HG03280 (cell line): ENCODE measurements around the gene SYP.
A peak's percentile ranks its signal among the peaks of the same experiment; 100 is the strongest.

Source experiments
- ATAC-seq: cut with Tn5 transposase; IDR thresholded peaks from one replicate; pipeline ENCODE4 v1.9.1; 2021; ENCODE audit warnings: mild to moderate bottlenecking, moderate library complexity; ENCODE audit not compliant: unreplicated experiment

The SYP gene

DNA sequence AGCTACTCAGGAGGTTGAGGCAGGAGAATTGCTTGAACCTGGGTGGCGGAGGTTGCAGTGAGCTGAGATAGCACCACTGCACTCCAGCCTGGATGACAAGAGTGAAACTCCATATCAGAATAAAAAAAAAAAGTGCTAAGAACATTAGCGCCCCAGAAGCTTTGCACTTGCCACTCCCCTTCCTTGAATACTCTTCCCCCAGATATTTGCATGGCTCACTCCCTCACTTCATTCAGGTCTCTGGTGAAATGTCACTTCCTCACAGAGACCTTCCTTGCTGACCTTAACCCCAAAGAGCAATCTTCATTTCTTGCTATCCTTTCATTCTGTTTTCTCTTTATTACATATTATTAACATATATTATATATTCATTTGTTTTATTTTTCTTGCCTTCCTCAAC is 21.9 kb upstream of the SYP start:
- no peak for ATAC-seq

DNA sequence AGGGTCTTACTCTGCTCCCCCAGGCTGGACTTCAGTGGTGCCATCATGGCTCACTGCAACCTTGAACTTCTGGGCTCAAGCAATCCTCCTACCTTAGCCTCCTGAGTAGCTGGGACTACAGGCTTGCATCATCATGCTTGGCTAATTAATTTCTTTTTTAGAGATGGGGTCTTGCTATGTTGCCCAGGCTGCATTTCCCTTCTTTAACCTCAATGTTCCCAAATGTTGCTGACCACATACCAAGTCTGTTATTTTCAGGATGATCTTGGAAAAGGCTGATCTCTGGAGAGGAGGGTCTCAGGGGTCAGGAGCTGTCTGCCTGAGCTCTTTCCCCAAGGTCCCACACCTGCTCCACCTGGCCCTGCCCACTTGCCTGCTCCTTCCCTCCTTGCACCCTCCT is 20.1 kb upstream of the SYP start:
- no peak for ATAC-seq

DNA sequence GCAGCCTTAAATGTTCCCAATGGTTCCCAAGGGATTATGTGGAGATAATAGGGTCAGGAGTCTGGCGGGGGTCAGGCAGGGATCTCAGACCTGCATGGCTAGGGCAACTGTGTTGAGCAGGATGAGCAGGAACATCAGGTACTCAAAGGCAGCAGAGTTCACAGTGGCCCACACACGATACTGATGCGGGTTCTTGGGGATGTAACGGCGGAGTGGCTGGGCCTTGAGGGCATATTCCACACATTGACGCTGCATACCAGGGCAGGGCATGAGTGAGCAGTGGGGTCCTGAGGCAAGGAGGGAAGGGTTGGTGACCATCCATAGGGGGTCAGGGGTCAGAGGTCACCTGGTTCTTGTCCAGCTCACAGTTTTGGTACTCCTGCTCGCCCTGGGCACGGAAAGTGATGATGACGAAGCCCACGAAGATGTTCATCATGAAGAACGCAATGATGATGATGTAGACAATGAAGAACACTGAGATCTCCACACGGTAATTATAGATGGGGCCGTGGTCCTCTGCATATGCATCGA is 15.1 kb upstream of the SYP start:
- no peak for ATAC-seq

DNA sequence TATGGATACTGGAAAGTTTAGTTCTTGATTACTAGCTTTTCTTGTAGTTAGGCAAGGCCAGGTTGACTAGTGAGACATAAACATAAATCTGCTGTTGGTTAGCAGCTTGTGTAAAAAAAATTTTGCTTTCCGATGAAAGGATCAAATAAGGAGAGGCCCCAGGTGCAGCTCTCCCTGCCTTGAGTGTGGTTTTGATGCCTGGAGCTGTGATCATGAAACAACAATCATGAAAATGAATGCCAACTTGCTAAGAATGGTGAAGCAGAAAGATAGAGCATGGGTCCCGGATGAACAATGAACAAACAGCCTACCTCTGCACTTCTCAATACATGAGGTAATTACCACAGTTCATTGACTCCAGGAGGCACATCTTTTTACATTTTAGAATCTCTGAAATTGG is 14.4 kb upstream of the SYP start:
- ATAC-seq, result no peak

DNA sequence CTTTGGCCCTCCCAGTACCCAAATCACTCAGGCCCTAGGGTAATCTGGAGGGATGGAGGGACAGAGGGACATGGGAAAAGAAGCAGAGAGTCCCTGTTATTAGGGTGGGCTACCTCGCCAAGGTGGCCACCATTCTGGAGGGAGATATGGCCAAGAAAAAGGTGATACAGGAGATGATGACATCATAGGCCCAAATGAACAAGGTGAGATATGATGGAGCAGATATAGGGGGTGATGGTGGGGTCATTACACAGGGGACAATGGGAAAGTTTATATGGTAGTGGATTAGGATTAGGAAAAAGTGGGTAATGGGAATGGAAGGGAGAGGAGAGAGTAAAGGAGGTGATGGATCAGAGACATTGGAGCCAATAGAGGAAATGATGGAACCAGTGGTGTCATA is 12.9 kb upstream of the SYP start:
- no peak for ATAC-seq

DNA sequence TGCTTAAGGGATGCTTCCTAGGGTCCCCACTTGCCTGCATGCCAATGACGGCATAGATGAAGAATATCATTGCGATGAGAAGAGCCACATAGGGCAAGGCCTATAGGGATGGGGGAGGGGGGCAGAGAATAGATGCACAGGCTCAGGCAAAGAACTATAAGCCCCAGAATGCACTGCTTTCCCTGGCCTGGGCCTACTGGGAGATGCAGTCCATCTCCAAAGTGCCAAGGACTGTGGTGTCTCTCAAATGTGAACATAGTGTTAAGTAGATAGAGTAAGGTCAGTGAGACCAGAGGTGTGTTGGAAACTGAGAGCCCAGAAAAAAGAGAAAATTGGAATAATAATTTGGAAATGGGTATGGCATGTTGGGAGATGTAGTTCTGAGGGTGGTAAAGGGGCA is 12.2 kb upstream of the SYP start:
- ATAC-seq, result no peak

DNA sequence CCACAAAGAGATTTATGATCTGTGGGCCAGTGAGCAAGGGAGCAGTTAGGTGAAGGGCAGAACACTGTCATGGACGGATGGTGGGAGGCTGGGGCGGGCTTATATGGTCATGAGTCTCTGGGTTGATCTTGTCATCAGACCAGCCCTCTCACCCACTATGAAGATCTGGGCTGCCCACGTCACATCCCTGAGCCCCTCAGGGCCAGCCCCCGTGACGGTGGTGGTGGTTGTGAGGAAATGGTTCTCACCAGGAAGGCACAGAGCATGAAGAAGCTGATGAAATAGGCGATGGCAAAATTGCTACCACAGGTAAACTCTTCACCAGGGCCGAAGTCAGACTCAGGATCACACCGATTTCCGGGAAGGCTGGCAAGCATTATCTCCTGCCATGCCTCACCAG is 11.1 kb upstream of the SYP start:
- ATAC-seq, result no peak

DNA sequence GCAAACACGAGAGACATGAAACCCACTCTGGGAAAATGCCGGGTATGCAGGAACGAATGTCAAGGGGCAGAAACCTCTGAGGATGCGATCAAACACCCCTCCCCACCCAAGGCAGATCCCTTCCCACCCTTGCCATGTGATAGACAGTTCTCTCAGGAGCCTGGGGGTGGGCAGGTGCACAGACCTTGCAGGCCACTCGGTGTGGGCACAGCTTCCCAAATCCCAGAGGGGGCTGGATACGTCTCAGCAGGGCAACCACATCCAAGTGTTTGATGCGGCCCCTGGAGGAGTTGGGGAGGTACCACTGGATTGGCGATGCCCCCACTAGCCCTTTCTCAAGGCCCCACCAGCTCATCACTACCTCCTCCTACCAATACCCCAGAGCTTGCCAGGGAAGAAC is 10.4 kb upstream of the SYP start:
- ATAC-seq, result no peak

DNA sequence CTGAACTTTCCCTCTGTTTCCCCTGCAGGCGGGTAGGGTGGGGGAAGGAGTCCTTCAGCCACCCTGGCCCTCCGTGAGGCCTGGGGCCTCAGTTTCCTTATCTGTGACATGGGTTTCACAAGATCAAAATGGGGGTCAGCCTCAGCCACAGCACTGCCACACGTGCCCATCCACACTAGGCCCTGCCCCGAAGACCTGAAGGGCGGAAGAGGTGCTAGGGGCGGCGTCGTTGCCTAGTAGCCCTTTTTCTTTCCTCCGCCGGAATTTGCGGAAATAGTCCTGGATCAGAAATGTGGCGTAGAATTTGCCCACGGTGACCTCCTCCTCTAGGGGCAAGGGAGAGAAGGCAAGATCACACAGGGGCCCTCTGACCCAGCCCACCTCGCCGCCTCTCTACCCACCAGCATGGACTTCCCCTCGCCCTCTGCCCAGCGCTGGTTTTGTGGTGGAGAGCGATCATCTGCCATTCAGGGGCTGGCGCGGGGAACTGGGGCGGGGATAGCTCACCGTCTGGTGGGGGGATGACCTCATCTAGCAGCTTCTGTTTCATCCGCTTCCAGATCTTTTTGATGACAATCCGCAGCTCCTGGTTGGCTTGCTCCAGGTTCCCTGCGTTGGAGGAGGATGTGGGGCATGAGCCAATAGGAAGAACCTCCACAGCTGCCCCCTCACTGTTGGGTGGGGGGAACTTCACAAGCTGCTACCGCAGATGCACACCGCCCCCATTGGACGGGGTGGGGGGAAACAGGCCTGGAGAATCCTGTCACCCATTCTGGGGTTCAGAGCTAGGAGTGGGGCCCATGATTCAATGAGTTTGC is 9.7 kb upstream of the SYP start:
- ATAC-seq, result no peak

DNA sequence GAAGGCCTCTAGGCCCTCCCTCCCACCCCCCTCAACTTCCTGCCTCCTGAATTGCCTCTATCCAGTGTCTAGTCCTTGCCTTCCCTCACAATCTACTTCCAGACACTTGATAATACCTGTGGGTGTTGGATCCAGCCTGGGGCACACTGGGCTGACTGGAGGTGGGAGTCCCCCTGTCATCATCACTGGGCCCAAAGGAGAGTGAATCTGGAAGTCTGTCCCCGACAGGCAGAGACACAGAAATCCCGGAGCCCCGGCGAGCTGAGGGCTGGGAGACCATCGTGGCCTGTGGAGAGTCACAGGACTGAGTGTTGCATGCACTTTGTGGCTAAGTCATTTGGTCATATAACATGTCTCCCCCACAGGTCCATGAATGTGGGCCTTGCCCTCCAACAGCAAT is 8.4 kb upstream of the SYP start:
- no peak for ATAC-seq

DNA sequence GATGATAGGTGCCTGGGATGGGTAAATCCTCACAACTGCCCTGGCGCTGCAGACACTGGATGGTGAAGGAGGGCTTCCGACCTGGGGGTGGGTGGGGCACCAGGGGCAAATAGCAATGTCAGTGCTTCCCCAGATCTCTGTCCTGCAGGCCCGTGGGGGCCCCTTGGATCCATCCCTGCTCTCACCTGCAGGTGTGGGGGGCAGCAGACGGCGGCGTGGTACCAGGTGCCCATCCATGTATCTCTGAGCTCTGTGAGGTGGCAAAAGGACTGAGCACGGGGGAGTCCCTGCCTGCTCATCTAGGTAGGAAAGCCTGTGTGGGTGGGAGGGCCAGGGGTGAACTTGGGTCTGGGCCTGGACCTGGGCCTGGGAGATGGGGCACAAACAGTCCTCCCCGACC is 6.5 kb upstream of the SYP start:
- no peak for ATAC-seq

DNA sequence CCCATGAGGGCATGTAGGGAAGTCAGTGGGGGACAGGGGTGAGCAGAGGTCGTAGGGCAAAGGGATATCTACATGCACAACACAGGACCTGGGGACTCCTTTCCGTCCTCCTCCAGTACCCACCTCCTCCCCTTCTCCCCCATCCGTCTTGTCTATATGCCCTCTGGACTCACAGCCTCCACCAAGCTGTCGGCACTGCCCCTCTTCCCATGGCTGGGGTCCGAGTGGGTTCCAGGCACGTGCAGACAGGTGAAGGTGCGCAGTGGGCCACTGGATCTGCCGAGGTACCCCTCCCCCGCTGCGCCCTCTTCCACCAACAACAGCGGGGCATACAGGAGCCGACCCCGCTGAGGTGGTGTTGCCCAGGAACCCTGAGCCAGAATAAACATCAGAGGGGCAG is 5.5 kb upstream of the SYP start:
- no peak for ATAC-seq

DNA sequence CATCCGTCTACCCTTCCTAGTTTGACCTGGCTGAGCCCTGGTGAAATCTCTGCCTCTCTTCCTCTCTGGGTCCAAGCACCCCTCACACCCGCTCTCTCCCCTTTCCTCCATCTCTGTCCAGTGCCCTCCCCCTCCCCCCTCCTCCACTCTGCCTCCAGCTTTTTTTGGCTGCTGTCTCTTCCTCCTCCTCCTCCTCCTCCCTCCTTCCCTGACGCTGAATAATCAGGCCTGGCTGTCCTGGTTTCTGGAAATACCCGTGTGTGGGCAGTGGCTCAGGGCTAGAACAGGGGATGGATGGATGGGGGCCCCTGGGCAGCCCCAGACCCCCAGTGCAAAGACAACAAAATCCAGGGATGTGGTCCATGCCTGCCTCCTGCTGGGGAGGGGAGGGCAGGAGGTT is 4.7 kb upstream of the SYP start:
- no peak for ATAC-seq

DNA sequence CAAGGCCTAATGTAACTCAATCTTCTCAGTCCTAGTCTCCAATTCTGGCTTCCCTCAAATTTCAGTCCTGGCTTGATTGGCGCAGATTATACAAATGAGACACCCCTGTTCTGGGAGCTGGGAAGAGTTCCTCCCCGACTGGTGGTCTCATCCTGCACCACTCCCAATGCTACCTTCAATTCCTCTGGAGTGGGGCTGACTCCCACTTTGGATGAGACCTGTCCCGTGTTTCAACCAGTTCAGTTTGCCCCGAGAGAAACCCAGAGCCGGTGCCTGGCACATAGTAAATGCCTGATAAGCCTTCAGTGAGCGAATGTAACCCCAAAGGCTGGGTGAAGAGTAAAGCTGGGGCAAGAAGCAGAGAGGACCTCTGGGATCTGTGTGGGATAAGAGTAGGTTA is 4.0 kb upstream of the SYP start:
- no peak for ATAC-seq

DNA sequence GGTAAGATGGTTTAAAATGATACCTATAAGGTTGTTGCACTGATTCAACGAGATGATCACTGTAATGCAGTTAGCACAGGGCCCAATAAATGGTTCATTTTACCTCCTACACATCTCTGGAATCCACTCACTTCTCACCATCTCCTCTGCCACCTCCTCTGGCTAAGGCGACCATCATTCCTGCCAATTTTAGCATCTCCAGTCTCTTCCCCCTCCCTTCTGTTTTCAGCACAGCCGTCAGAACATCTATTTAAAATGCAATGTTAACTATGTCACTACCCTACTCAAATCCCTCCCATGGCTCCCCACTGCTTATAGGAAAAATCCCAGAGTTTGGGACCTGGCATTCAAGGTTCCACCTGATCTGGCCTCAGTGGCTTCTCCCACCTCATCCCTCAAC is 3.5 kb upstream of the SYP start:
- no peak for ATAC-seq

DNA sequence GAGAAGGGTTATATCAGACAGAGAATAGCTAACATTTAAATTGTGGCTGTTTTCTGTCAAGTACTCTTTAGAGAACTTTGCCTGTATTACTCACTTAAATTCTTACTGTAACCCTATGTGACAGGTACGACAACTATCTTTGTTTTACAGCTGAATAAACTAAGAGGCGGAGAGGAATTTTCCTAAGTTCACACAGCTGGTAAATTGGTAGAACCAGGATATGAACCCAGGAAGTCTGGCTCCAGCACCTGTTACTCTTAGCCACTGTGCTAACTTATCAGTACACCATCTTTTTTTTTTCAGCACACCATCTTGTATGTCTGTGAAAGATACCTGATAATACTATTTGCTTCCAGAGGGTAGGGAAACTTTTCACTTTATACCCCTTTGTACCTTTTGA is 2.0 kb upstream of the SYP start:
- no peak for ATAC-seq

DNA sequence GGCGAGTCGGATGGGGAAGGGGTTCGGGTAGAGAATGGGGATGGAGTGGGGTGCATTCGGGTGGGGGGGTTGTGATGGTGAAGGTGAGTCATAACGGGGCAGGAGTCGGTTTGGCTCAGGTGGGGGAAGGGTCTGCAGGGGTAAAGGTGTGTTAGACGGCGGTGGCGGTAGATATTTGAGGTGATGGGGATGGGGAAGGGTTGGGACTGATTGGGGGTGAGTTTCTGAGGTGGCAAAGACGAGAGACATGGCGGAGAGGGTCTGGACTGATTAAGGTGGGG is 738 bp downstream of the SYP start:
- no peak for ATAC-seq

DNA sequence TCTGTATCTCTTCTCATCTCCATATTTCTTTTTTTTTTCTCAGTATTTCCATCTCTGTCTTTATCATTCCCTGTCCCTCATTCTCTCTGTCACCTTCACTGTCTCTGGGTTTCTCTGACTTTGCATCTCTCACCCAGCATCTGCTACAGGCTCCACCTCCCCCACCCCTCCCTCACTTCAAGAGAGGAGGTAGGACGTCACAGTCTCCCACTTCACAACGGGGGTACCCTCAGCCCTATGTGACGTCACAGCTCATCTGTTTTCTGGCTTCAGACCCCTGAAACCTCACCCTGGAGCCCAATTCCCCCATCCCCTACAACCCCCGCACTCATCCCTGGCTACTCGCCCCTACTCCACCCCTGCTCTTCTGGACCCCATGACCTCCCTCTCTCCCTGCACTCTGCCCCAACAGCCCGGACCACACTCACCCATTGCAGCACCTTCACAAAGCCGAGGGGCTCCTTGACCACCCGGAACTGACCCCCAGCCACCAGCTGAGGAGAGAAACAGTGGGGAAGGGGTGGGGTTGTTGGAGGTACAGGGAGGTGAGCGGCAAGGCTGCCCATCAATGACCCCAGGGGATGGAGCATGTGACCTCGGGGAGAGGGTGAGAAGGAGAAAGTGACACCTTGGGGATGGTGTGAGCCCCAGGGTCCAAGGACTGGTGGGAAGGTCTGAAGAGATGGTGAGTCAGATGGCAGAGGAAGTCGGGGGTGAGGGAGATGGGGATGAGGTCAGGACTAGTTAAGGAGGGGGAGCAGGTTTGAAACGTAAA is 1.3 kb downstream of the SYP start:
- no peak for ATAC-seq

DNA sequence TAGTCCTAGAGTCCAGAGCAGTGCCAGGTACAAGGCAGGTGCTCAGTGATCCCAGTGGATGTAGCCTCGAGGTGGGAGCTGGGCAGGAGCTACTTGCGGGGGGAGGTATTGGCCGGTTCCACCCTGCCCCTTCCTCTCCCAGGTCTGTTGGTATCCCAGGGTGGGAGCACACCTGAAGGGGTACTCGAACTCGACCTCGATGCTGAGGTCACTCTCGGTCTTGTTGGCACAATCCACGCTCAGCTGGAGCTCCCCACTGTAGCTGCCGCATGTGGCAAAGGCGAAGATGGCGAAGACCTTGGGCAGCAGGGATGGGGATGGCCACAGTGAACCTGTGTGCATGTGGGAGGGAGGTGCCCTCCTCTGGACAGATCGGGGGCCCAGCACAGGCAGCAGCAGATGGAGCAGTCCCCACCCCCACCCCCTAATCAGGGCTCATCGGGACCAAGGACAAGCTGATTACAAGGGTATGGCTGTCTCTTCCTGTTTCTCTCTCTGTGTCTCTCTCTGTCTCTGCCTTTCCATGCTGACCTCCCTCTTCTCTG is 2.4 kb downstream of the SYP start:
- no peak for ATAC-seq

DNA sequence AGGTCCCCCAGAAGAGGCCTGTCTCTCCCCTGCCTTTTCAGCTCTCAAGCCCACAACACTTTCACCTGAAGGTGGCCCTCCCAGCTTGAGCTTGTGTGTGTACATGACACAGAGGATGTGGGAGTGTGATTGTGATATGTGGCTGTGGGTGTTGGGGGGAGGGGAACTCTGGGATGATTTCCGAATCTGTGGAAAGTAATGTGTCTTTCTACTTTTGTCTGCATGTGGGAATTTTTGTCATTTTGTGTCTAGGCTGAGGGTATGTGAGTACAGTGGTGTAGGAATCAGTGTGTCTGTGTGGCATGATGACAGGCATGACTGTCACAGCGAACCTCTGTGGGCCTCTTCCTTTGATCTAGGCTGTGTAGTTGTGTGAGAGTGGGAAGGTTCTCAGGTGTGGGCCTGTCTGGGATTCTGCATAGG is 6.4 kb downstream of the SYP start:
- ATAC-seq, result no peak

DNA sequence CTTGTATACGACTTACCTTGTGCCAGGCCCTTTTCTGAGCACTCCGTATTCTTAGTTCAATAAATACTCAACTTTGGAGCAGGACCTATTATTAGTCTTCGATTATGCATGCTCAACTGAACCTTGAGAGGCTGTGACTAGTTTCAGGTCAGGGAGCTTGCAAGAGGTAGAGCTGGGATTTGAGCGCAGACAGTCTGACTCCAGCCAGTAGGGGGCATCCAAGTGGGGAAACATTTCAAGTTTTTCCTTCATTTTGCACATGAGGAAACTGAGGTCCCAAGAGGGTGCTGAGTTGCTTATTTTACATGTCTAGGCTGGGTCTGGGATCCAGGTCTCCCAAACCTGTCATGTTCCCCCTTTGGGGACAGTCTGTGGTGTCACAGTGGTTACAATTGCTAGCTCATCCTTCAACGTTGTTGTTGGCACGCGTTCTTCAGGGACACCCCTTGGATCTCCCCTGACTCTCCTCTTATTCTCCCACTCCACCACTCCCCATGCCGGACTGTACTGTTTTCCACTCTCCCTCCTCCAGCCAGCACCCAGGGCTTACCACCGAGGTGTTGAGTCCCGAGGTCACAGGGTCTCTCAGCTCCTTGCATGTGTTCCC is 7.2 kb downstream of the SYP start:
- no peak for ATAC-seq

DNA sequence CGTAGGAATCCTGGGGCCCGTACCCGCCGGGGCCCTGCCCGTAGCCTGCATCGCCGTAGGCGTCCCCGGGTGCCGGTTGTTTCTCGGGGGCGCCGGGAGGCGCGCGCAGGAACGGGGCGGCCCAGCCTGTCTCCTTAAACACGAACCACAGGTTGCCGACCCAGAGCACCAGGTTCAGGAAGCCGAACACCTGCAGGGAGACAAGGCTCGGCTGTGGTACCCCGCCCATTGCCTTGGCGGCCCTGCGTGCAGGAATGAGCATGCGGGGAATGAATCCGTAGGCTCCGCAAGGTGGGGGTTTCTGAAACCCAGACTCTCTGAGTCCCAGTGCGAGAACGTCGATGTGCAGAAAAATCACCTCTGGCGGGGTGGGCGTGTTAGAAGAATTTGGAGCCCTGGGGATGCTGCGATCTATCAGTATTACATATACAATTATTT is 8.4 kb downstream of the SYP start:
- ATAC-seq, result peak; percentile 11
